Adrenal gland (tissue), 12 donors: Measurements from ENCODE around the gene RNF40. TPM values are rescaled to one million over a fixed set of nuclear protein-coding genes. Genes with fewer than 3 reads are reported as not detected.

ENCODE experiments used
- DNase-seq, 7 donors: peaks; one replicate each; pipeline ENCODE4 v3.0.0-alpha.2; 2019 to 2020
- H3K27ac ChIP-seq, 5 donors: fragments of 200-600 bp; sonication (generic) in 4 of 5; 1 replicate in 3 of 5; 2 replicates in 2 of 5; pipeline versions ENCODE4 v1.5.1 to v1.8.0; 2016 to 2020; ENCODE audit warnings: mild to moderate bottlenecking in 1 of 5
- H3K27me3 ChIP-seq: fragments of 200-600 bp; 2 replicates; pipeline ENCODE4 v1.8.0; 2021
- H3K36me3 ChIP-seq, 2 donors: fragments of 200-600 bp; replicated peaks in 1 of 2; 1 replicate in 1 of 2; 2 replicates in 1 of 2; pipeline versions ENCODE4 v1.5.1 to v1.8.0; 2018 to 2022
- H3K4me1 ChIP-seq, 2 donors: fragments of 200-600 bp; replicated peaks in 1 of 2; 1 replicate in 1 of 2; 2 replicates in 1 of 2; pipeline versions ENCODE4 v1.5.1 to v1.8.0; 2018 to 2021
- H3K4me3 ChIP-seq, 4 donors: fragments of 200-600 bp; sonication (generic) in 3 of 4; one replicate each; pipeline ENCODE4 v1.5.1; 2016 to 2018
- H3K9me3 ChIP-seq, 3 donors: fragments of 200-600 bp; sonication (generic) in 1 of 3; replicated peaks in 1 of 3; 1 replicate in 2 of 3; 2 replicates in 1 of 3; pipeline versions ENCODE4 v1.5.1 to v1.8.0; 2016 to 2021
- POLR2A ChIP-seq, 2 donors: fragments of 450-650 bp; IDR thresholded peaks; one replicate each; pipeline ENCODE4 v1.6.1; 2017; ENCODE audit warnings: antibody characterized with exemption in 2 of 2, mild to moderate bottlenecking in 2 of 2, moderate library complexity in 1 of 2
- WGBS, 4 donors: extraction: QIAGEN DNeasy Blood & Tissue Kit in 2 of 4; methylation state at CpG; one replicate each; pipeline versions ENCODE4 v1.1.5 to v1.1.7; 2013 to 2017; 5-methylcytosine and 5-hydroxymethylcytosine counted together
- intact Hi-C, 2 donors: fragments of 100-400 bp; cut with DNase I; formaldehyde crosslinking; loops; one replicate each; pipeline versions ENCODE4 v1.14.1 to v1.15.0; 2022 to 2023
- polyA plus RNA-seq, 3 donors: library from polyadenylated mRNA; stranded (reverse); fragments of 200-250 nt in 2 of 3; fragments of 350-450 nt in 1 of 3; fragmentation: Illumina TruSeq in 1 of 3; extraction: RNeasy Lipid Tissue Mini Kit (QIAGEN cat#74804) in 1 of 3; gene quantifications; one replicate each; pipeline ENCODE4 v1.2.3, GENCODE V29; 2013 to 2014
- total RNA-seq, 9 donors: library from RNA; depleted of rRNA in 4 of 9; stranded (reverse); fragments of >200 nt in 4 of 9; fragments of 120-200 nt in 1 of 9; fragmentation: NEBNext Ultra II Directional in 1 of 9; extraction: Animal tissue kit (Norgen Biotek cat#: 25700) in 1 of 9; gene quantifications; one replicate each; pipeline versions ENCODE4 v1.1.0 to v1.2.4, GENCODE V29; 2013 to 2023
- TF ChIP-seq, protein P1 (sequence below), 6 experiments: fragments of 450-650 bp in 4 of 6; fragments of 200-600 bp in 2 of 6; sonication (generic) in 1 of 6; IDR thresholded peaks; 1 replicate in 5 of 6; 2 replicates in 1 of 6; pipeline versions ENCODE4 v1.5.1 to v1.8.0; 2016 to 2021; ENCODE audit warnings: antibody characterized with exemption in 6 of 6, mild to moderate bottlenecking in 2 of 6, moderate library complexity in 1 of 6
- donor health status: healthy with polysubstance abuse.
- donor health status: Bipolar disorder and iron deficiency.
- donor health status: DM: yes; HTN: yes; CAD: no.
- donor health status: DM: no; HTN: no; CAD: no.
- donor health status: DM: no; HTN: no; CAD: no.
- donor health status: DM: yes; HTN: yes; CAD: no.

Gene RNF40
- total and polyA plus RNA-seq, 12 donors: 86.9 to 164 (median 114) TPM

DNA sequence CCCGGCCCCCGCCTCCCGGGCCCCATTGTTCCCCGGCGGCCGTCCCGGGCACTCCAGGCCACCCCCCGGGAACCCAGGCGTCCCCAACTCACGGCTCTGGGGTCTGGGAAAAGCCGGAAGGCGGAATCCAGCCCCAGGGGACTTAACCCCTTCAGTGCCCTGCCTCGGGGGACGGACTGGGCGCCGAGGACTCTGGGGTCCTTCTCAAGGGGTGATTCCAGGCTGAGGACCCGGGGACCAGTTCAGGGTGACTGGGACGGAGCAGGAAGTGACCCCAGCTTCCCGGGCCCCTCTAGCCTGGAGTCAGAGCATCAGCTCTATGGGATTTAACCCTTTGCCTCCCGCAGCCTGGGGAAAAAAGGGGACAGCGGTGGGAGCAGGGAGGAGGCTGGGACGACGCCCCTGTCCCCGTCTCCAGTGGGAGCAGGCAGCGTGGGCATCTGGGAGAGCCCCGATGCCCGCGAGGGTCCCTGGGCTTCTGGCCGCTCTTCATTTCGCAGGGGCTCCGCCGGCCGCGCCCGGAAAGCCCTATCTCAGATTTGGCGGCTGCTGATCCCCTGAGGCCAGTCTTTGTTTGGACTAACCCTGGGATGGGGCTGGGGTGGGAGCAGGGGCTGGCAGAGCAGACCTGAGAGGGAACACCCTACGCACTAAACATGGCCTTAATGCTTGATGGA is 25.0 kb downstream of the RNF40 start, which contains the start of gene ZNF629:
TSS of gene ZNF629 (minus strand) at position 270 of the 677 bp plus-strand sequence. CDS start 2,723 bp downstream, outside the sequence.
- Histone ChIP-seq H3K4me3 (peak within 1 kb of the TSS; percentile 56 to 99 (median 86)), H3K36me3 (peaks cover 0 to 23% of the 10 kb centered on the region in 2 donors), H3K9me3 (no peaks in the 10 kb centered on the region), H3K27me3 (no peaks in the 10 kb centered on the region), H3K27ac (peak within 1 kb of the TSS in 4 of 5 donors; percentile 80 to 91 (median 85)), H3K4me1 (peaks cover 11 to 15% of the 10 kb centered on the region in 2 donors)
- WGBS, 4 donors: 0 to 4% (median 0%) methylated on average over 5 to 36 of the region's 37 CpGs
- peak; percentile 76 to 85 (median 82) for DNase-seq
- peak in 1 of 2 donors; percentile 31 for TF ChIP-seq POLR2A (IDR thresholded peaks at IDR 0.05)
- TF ChIP-seq, protein P1, sequence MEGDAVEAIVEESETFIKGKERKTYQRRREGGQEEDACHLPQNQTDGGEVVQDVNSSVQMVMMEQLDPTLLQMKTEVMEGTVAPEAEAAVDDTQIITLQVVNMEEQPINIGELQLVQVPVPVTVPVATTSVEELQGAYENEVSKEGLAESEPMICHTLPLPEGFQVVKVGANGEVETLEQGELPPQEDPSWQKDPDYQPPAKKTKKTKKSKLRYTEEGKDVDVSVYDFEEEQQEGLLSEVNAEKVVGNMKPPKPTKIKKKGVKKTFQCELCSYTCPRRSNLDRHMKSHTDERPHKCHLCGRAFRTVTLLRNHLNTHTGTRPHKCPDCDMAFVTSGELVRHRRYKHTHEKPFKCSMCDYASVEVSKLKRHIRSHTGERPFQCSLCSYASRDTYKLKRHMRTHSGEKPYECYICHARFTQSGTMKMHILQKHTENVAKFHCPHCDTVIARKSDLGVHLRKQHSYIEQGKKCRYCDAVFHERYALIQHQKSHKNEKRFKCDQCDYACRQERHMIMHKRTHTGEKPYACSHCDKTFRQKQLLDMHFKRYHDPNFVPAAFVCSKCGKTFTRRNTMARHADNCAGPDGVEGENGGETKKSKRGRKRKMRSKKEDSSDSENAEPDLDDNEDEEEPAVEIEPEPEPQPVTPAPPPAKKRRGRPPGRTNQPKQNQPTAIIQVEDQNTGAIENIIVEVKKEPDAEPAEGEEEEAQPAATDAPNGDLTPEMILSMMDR (IDR thresholded peaks at IDR 0.05): peak in 2 of 6 experiments; percentile 23 to 24
- intact Hi-C loops: loop anchor here in 1 of 2 donors (10.0 kb wide), 1 partner anchor 88 kb away; no protein-coding TSS in a partner anchor

DNA sequence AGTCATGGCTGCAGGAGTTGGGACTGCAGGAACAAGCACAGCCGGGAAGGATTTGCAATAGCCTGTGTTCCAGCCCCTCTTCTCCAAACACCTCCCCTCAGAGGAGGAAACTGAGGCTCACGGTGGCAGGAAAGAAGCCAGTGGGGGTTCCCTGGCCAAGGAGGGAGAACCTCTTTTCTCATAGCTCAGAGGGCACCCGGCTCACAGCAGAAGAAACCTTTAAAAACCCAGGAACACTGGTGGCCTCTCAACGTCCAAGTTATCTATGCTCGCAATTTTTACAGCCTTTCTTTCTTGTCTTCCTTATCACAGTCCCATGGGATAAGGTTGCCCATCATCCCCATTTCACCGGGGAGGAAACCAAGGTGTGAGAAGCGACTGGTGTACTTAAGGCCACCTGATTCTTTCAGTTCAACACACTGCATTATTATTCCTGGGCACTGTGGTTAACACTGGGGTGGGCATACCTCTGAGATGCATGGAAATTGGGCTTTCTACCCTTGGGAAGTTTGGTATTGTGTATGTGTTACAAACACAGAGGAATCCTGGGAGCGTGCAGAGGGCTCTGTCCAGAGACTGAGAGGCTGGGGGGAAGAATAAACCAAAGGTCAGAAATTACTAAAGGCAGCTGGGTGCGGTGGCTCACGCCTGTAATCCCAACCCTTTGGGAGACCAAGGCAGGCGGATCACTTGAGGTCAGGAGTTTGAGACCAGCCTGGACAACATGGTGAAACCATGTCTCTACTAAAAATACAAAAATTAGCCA is 25.7 kb downstream of the RNF40 start:
- 45 to 55% (median 48%) methylated on average over 10 to 11 of the region's 11 CpGs for WGBS, 4 donors
- Histone ChIP-seq H3K36me3 (peaks cover 0 to 16% of the 10 kb centered on the region in 2 donors), H3K4me1 (peaks cover 11 to 15% of the 10 kb centered on the region in 2 donors), H3K27me3 (no peaks in the 10 kb centered on the region), H3K9me3 (no peaks in the 10 kb centered on the region), H3K27ac (peak overlapping the region in 4 of 5 donors; percentile 80 to 91 (median 85)), H3K4me3 (peak overlapping the region; percentile 56 to 99 (median 86))
- intact Hi-C loops: loop anchor here in 1 of 2 donors (10.0 kb wide), 1 partner anchor 87 kb away; no protein-coding TSS in a partner anchor
- no peak for TF ChIP-seq POLR2A (IDR thresholded peaks at IDR 0.05)
- TF ChIP-seq, protein P1 (IDR thresholded peaks at IDR 0.05): no peak
- DNase-seq: no peak

DNA sequence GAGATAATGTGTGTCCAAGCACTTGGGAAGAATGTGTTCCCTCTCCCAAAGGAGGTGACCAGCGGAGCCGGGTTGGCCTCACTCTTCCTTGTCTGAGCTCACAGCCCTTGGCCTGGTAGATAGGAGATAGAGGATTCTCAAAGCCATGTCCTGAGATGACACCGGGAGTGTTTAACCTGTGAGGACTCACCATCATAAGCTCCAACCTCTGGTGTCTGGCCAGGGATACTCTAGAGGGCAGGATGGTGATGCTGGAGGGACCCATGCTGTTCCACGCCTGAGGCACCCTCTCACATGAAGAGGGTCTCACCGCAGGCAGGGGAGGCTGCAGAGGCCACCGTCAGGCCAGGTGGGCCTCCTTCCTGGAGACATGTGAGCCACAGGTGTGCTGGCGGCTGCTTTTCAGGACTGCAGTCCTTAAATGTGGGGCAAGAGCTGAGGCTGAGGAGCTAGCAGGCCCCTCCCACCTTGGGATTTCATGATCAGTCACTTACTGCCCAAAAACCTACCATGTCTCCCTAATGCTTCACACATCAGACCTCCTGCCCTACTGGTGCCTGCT is 31.5 kb downstream of the RNF40 start:
- H3K9me3 ChIP-seq: no peaks in the 10 kb centered on the region
- DNase-seq: no peak
- 88 to 100% (median 96%) methylated on average over 3 to 7 of the region's 7 CpGs for WGBS, 4 donors
- no peak overlapping the region for H3K4me3 ChIP-seq
- intact Hi-C loops: no loop called here
- H3K27me3 ChIP-seq: no peaks in the 10 kb centered on the region
- TF ChIP-seq POLR2A (IDR thresholded peaks at IDR 0.05): no peak
- TF ChIP-seq, protein P1 (IDR thresholded peaks at IDR 0.05): no peak
- H3K4me1 ChIP-seq: no peaks in the 10 kb centered on the region
- H3K27ac ChIP-seq: no peak overlapping the region
- no peaks in the 10 kb centered on the region for H3K36me3 ChIP-seq

DNA sequence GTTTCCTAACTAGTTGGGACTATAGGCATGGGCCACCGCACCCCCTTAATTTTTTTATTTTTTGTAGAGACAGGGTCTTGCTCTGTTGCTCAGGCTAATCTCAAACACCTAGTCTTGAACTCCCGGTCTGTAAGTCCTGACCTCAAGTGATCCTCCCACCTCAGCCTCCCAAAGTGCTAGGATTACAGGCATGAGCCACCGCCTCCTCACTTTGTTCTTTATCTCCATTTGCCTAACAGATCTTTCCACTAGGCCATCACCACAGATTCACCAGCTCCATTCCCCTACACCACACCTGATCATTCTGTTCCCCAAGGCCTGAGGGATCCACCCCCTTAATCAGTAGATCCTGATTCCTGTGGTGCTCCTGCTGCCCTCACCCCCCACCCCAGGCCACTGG is 32.5 kb downstream of the RNF40 start:
- H3K4me3 ChIP-seq: no peak overlapping the region
- no peaks in the 10 kb centered on the region for H3K9me3 ChIP-seq
- H3K4me1 ChIP-seq: no peaks in the 10 kb centered on the region
- TF ChIP-seq POLR2A (IDR thresholded peaks at IDR 0.05): no peak
- TF ChIP-seq, protein P1 (IDR thresholded peaks at IDR 0.05): no peak
- no peak for DNase-seq
- intact Hi-C loops: no loop called here
- H3K27ac ChIP-seq: no peak overlapping the region
- H3K27me3 ChIP-seq: no peaks in the 10 kb centered on the region
- H3K36me3 ChIP-seq: no peaks in the 10 kb centered on the region
- WGBS, 4 donors: 89 to 96% (median 93%) methylated on average over 3 of the region's 3 CpGs
